ENCODE data around the gene UNC13D.
"Not testable (repeated sequence)": the region's sequence is repeated elsewhere in the genome, so short reads cannot be mapped to it uniquely, and the experiment has no call there.

The UNC13D gene

DNA sequence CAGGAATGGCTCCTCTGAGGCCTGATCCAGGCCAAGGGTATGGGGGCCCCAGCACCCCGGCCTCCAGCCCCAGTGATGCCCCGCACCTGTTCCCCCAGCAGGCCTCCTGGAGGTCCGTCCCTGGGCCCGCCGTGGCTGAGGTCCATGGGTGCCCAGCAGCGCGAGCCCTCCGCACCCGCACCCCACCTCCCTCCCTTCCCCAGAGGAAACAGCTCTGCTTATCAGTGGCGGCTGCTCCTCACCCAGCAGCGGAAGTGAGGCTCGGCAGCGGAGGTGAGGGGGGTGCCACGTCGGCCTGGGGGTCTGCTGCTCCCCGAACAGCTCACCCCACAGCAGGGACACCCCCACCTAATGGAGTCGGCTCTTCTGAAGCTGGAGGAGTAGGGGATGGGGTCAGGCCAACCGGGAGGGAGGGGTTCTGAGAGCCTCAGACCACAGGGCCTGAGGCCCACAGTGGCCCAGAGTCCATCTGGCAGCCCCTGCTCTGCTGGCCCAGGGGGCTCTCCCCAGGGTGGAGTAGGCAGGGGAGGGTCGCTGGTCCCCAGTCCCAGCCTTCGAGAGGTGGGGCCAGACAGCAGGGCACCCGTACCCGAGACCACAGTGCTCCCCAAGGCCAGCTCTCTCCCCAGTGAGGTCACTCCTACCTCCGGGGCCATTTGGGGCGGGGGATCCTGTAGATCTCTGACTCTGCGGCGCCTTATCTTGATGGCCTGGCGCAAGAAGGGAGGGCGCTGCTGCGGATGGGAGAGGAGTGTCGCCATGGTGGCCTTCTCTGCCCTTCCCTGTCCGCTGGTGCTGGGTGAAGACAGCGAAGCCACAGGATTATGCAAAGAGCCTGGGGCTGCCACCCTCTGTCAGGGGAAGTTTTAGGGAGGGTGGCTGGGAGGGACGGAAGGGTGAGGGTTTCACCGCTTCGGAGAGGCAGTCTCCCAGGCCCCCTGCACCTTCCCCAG is at the start of gene UNC13D:
TSS of gene UNC13D (minus strand) at position 828 of the 953 bp plus-strand sequence. CDS start at position 761, 67 bp downstream.
- DNase-seq, result no peak

GRCh38 chr17:75893305-75894048 is 49.3 kb upstream of the UNC13D start:
- DNase-seq, result no peak

- no peak for DNase-seq
Observed at GRCh38 chr17:75892556-75893224, 48.5 kb upstream of the UNC13D start.

GRCh38 chr17:75891605-75892555 is 47.7 kb upstream of the UNC13D start:
- no peak for DNase-seq

DNA sequence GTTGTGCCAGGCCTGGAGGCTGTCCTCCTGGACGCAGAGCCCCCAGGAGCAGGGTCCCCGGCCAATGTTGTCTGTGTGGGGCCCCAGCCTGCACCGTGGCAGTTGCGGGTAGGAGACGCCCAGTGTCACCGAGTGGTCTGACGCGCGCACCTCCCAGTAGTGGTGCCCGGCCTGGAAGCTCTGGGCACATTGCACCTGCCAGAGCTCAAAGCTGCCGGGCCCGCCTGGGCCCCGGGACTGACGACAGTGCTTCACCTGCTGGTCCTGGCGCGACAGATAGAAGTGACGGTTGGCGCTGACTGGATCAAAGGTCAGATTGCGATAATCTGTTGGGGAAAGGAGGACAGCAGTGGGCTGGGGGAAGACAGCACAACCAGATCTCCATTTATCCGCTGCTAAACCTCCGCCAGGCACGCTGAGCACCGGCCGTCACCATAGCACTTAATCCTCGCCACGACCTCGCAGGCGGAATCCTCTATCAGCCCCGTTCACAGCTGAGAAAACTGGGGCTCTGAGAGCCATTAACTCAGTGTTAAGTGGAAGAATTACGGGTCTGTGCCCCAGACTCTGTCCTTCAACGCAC is 46.9 kb upstream of the UNC13D start:
- DNase-seq, result no peak

DNA sequence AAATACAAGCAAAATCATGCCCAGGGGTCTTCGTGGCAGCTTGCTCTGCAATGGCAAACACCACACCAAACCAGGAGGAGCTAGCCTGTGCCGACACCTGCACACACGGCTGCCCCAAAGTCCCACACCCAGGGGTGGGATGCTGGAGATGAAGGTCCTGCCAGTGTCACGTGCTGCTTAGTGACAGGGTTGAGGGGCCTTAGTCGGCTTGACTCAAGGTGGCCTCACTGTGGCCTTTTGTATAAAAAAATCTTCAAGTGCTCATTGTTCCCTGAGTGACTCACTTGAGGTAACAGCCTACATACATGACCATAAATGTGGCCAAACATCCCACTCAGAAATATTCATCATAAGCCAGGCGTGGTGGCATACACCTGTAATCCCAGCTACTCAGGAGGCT is 45.2 kb upstream of the UNC13D start:
- no peak for DNase-seq

DNA sequence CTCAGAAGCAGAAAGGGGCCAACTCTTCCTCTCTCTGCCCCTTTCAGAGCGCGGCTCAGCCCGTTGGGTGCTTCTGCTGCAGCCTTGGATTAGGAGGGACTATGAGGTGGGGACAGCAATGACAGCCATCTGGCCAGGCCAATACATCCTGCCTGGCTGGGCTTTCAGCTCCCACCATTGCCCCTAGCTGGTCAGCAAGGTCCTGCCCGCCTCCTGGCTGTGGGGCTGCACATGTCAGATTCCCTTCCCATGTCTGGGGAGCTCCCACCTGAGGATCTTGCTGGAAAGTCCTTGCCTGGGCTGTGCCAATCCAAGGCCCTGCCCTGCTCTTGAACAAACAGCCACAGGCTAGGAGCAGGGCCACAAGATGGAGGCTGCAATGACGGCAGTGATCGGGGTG is 44.3 kb upstream of the UNC13D start:
- no peak for DNase-seq

DNA sequence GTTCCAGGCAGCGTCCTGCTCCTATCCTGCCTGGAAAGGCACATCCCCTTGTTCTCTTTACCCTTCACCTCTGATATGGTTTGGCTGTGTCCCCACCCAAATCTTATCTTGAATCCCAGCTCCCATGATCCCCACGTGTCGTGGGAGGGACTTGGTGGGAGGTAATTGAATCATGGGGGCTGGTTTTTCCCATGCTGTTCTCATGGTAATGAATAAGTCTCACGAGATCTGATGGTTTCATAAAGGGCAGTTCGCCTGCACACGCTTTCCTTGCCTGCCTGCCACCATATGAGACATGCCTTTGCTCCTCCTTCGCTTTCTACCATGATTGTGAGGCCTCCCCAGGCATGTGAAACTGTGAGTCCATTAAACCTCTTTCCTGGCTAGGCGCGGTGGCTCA is 41.7 kb upstream of the UNC13D start:
- not testable (repeated sequence) for DNase-seq

DNA sequence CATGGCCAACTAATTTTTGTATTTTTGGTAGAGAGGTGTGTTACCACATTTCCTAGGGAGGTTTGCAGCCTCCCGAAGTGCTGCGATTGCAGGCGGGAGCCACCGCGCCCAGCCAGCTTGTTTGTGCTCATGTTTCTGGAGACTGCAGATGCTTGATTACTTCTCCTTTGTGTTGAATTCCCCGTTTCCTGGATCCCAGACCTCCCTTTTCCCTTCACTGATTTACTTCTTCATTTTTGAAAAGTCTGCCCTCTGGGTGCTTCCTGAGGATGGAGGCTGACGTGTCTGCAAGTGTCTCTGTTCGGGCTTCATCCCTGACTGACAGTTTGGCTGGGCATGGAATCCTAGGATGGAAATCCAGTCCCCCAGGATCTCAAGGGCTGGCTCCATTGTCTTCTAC is 41.2 kb upstream of the UNC13D start:
- DNase-seq, result no peak

DNA sequence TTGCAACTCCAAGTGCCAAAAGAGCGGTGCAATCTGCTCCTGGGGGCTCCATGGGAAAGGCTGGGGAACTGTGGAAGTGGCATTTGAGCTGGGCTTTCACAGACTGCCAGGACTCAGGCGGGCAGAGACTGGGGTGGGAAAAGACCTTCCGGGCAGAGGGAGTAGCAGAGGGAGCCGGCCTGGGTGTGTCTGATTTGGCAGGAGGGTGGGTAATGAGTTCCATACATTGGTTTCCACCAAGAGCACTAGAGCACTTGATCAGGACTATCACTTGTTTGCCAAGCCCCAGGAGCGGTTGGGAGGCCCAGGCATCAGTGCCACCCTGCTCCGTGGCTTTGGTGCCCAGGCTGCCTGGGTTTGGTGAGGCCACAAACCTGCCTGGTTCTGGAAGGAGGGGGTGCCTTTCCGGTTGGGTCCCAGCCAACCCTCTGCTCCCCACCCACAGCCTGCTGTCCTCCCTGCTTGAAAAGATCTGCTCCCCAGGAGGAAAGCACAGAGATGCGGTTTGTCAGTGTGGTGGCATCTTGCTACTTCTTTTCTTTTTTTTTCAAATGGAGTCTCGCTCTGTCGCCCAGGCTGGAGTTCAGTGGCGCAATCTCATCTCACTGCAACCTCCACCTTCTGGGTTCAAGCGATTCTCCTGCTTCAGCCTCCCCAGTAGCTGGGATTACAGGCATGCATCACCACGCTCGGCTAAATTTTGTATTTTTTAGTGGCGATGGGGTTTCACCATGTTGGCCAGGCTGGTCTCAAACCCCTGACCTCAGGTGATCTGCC is 37.7 kb upstream of the UNC13D start:
- DNase-seq, result no peak

- DNase-seq, result no peak
Observed at GRCh38 chr17:75880266-75880665, 36.1 kb upstream of the UNC13D start.

DNA sequence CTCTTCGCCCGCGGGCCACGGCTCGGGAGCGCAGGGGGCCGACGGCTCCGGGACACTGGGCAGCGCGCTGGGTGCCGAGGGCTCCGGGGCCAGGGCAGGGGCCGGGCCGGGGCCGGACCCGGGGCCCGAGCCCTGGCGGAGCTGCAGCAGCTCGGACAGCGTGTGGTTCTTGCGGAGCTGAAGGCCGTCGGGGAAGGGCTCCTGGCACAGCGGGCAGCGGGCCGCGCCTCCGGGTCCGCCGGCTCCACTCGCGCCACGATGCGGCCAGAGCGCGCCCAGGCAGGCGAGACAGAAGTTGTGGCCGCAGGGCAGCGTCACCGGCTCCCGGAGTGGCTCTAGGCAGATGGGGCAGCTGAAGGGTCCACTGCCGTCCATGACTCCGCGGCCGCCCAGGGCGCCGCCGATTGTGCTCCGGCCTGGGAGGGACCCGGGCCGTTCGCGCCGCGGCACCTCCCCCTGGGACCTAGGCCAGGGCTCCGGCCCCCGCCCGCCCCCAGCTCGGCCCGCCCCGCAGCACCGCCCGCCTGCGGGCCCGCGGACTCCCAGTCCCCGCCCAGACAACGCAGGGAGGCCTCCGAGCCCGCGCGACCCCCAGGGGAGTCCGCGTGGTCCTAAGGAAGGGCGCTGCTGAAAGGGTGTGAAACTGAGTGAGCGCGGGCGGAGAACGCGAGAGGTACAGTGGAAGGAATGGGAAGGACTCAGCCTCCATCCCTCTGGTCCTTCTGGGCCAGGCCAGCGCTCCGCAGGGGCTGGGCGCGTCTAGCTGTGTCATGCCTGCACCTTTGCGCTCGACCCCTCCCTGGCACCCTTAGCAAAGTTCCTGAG is 34.2 kb upstream of the UNC13D start, which contains the start of gene TRIM47:
TSS of gene TRIM47 (minus strand) at position 408 of the 825 bp plus-strand sequence. CDS start at position 375, 33 bp downstream.
- DNase-seq, result no peak

GRCh38 chr17:75877752-75878173 is 33.6 kb upstream of the UNC13D start:
- no peak for DNase-seq

DNA sequence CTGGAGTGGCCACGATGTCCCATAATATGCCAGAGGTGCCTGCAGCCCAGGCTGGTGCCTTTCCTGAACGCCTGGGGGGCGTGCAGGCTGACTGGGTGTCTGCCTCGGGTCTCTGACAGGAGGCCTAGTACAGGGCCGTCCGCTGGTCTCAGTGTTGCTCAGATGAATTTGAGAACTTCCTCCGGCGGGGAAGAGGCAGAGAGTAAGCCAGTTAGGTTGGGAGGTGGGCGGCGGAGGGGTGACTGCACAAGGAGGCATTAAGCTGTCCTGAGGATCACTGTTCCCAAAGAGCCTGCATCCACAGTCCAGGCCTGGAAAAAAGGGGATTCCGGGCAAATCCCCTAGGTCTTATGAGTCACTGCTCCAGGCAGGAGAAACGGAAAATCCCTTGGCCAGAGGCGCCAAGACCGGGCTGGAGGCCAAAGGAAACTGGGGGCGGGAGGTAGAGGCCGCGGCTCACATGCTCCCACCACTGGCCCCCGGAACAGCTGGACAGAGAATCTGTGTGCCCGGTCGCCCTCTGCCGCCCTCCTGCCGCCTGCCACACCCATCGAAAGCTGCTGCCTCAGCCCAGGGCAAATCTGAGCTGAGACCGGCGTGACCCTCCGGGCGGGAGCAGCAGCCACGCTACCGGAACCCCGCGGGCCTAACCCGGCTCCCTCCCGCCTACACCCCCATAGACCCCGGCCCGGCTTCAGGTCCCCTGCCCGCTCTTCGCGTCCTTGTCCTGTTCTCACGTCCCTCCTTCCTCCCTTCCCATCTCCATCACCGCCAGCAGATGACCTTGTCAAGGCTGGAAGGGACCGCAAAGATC is 32.9 kb upstream of the UNC13D start:
- no peak for DNase-seq

- DNase-seq, result no peak
Observed at GRCh38 chr17:75876190-75876937, 32.2 kb upstream of the UNC13D start.

DNA sequence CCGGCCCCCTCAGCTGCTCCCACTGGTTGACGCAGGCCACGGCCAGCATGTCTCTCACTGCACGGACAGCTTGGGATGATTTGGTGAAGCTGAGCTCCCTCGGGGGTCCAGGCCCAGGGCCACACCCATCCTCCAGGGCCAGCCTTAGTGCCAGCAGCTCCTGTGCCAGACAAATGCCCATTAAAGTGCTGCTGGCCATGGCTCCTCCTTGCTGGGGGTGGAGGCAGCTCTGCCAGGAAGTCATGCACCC is 31.7 kb upstream of the UNC13D start:
- DNase-seq, result no peak

GRCh38 chr17:75875182-75875939 is 31.2 kb upstream of the UNC13D start:
- no peak for DNase-seq
